GM12872 (cell line): ENCODE data around the gene ZC3H12D.

Experiments
- CTCF ChIP-seq: IDR thresholded peaks from 3 replicates; pipeline ENCODE4 v1.5.1; 2011; ENCODE audit warnings: low read depth, mild to moderate bottlenecking, low read length, moderate library complexity; ENCODE audit not compliant: insufficient read depth

Gene ZC3H12D

GRCh38 chr6:149503276-149503675 is 18.5 kb upstream of the ZC3H12D start:
- TF ChIP-seq CTCF: no peak

- no peak for TF ChIP-seq CTCF
Observed at GRCh38 chr6:149501768-149502167, 17.0 kb upstream of the ZC3H12D start.

- no peak for TF ChIP-seq CTCF
Observed at GRCh38 chr6:149501201-149501600, 16.4 kb upstream of the ZC3H12D start.

- TF ChIP-seq CTCF: no peak
Observed at GRCh38 chr6:149500096-149500495, 15.3 kb upstream of the ZC3H12D start.

- no peak for TF ChIP-seq CTCF
Observed at GRCh38 chr6:149499066-149499465, 14.3 kb upstream of the ZC3H12D start.

GRCh38 chr6:149497365-149497764 is 12.6 kb upstream of the ZC3H12D start:
- no peak for TF ChIP-seq CTCF

GRCh38 chr6:149493761-149494320 is 9.0 kb upstream of the ZC3H12D start:
- TF ChIP-seq CTCF: no peak
